Sigmoid colon (tissue), 7 donors: ENCODE results near the gene TLL2. TPM values are rescaled to one million over a fixed set of nuclear protein-coding genes. Genes with fewer than 3 reads are reported as not detected.
A peak's percentile ranks its signal among the peaks of the same experiment; 100 is the strongest.

ENCODE experiments used
- DNase-seq: peaks from one replicate; pipeline ENCODE4 v3.0.0-alpha.2; 2019
- H3K27ac ChIP-seq, 4 donors: fragments of 200-600 bp; sonication (generic); one replicate each; pipeline ENCODE4 v1.5.1; 2016 to 2019; ENCODE audit warnings: mild to moderate bottlenecking in 1 of 4
- H3K27me3 ChIP-seq, 3 donors: fragments of 200-600 bp; sonication (generic); one replicate each; pipeline ENCODE4 v1.5.1; 2019; ENCODE audit warnings: mild to moderate bottlenecking in 1 of 3
- H3K36me3 ChIP-seq, 4 donors: fragments of 200-600 bp; sonication (generic); one replicate each; pipeline ENCODE4 v1.5.1; 2016 to 2019
- H3K4me1 ChIP-seq, 4 donors: fragments of 200-600 bp; sonication (generic); one replicate each; pipeline ENCODE4 v1.5.1; 2017 to 2019
- H3K4me3 ChIP-seq, 4 donors: fragments of 200-600 bp; sonication (generic); one replicate each; pipeline ENCODE4 v1.5.1; 2017 to 2019; ENCODE audit warnings: mild to moderate bottlenecking in 2 of 4, moderate library complexity in 1 of 4
- H3K9me3 ChIP-seq, 4 donors: fragments of 200-600 bp in 3 of 4; sonication (generic) in 3 of 4; one replicate each; pipeline versions ENCODE4 v1.5.1 to v1.6.1; 2013 to 2019
- CTCF ChIP-seq, 4 experiments: fragments of 450-650 bp in 3 of 4; fragments of 200-600 bp in 1 of 4; IDR thresholded peaks; one replicate each; pipeline ENCODE4 v1.5.1; 2016 to 2019; ENCODE audit warnings: antibody characterized with exemption in 4 of 4, mild to moderate bottlenecking in 3 of 4, moderate library complexity in 2 of 4
- EP300 ChIP-seq, 4 donors: sonication (generic); formaldehyde crosslinking; IDR thresholded peaks; one replicate each; pipeline ENCODE4 v1.6.1; 2017; ENCODE audit warnings: antibody characterized with exemption in 4 of 4
- POLR2A ChIP-seq, 2 donors: fragments of 450-650 bp; IDR thresholded peaks; one replicate each; pipeline ENCODE4 v1.6.1; 2016; ENCODE audit warnings: antibody characterized with exemption in 2 of 2, mild to moderate bottlenecking in 2 of 2, moderate library complexity in 2 of 2
- POLR2AphosphoS5 ChIP-seq, 4 donors: sonication (generic); formaldehyde crosslinking; IDR thresholded peaks; one replicate each; pipeline ENCODE4 v1.6.1; 2017; ENCODE audit warnings: antibody characterized with exemption in 4 of 4
- WGBS, 2 donors: extraction: QIAGEN DNeasy Blood & Tissue Kit; methylation state at CpG; one replicate each; pipeline ENCODE4 v1.1.7; 2013; 5-methylcytosine and 5-hydroxymethylcytosine counted together
- intact Hi-C: fragments of 100-400 bp; cut with DNase I; formaldehyde crosslinking; loops from one replicate; pipeline ENCODE4 v1.15.1; 2023
- polyA plus RNA-seq, 3 donors: library from polyadenylated mRNA; stranded (reverse); fragments of 200-250 nt; gene quantifications; one replicate each; pipeline ENCODE4 v1.2.3, GENCODE V29; 2013
- total RNA-seq, 4 donors: library from RNA; depleted of rRNA; stranded (reverse); fragments of >200 nt; gene quantifications; one replicate each; pipeline ENCODE4 v1.1.0, GENCODE V29; 2016
- donor health status: healthy with polysubstance abuse.
- donor health status: Bipolar disorder and iron deficiency.
- donor health status: healthy.

The TLL2 gene
- total and polyA plus RNA-seq, 7 donors, result 0.14 to 2.2 (median 0.36) TPM; not detected in 2

GRCh38 chr10:96371356-96371755 lies 142.4 kb downstream of the TLL2 start:
- no peaks in the 10 kb centered on the region for H3K9me3 ChIP-seq
- peaks cover 0 to 17% (median 16%) of the 10 kb centered on the region in 4 donors for H3K4me1 ChIP-seq
- TF ChIP-seq CTCF (IDR thresholded peaks at IDR 0.05), result no peak
- TF ChIP-seq EP300 (IDR thresholded peaks at IDR 0.05), result no peak
- TF ChIP-seq POLR2AphosphoS5 (IDR thresholded peaks at IDR 0.05), result no peak
- TF ChIP-seq POLR2A (IDR thresholded peaks at IDR 0.05), result no peak
- no peak overlapping the region for H3K27ac ChIP-seq
- H3K36me3 ChIP-seq, result no peaks in the 10 kb centered on the region
- H3K27me3 ChIP-seq, result no peaks in the 10 kb centered on the region
- no peak overlapping the region for H3K4me3 ChIP-seq
- DNase-seq, result no peak
- WGBS, 2 donors, result 73 to 83% methylated on average over 11 of the region's 11 CpGs
- intact Hi-C loops, result loop anchor here (10.0 kb wide), 1 partner anchor 213 kb away; the partner anchor contains the start of gene TM9SF3

GRCh38 chr10:96370584-96371157 lies 143.1 kb downstream of the TLL2 start:
- peak; percentile 65 to 85 (median 72) for TF ChIP-seq CTCF (IDR thresholded peaks at IDR 0.05)
- TF ChIP-seq POLR2AphosphoS5 (IDR thresholded peaks at IDR 0.05), result no peak
- intact Hi-C loops, result loop anchor here (10.0 kb wide), 1 partner anchor 214 kb away; the partner anchor contains the start of gene TM9SF3
- 30 to 36% methylated on average over 16 of the region's 16 CpGs for WGBS, 2 donors
- H3K36me3 ChIP-seq, result no peaks in the 10 kb centered on the region
- H3K9me3 ChIP-seq, result no peaks in the 10 kb centered on the region
- H3K27ac ChIP-seq, result no peak overlapping the region
- peaks cover 0 to 11% (median 10%) of the 10 kb centered on the region in 4 donors for H3K4me1 ChIP-seq
- no peak overlapping the region for H3K4me3 ChIP-seq
- no peak for DNase-seq
- no peaks in the 10 kb centered on the region for H3K27me3 ChIP-seq

GRCh38 chr10:96369890-96370583 lies 143.7 kb downstream of the TLL2 start:
- H3K27ac ChIP-seq, result no peak overlapping the region
- no peaks in the 10 kb centered on the region for H3K27me3 ChIP-seq
- DNase-seq, result no peak
- no peak overlapping the region for H3K4me3 ChIP-seq
- H3K36me3 ChIP-seq, result no peaks in the 10 kb centered on the region
- H3K4me1 ChIP-seq, result peaks cover 0 to 6% (median 5%) of the 10 kb centered on the region in 4 donors
- WGBS, 2 donors, result 68 to 88% methylated on average over 38 of the region's 38 CpGs
- no peaks in the 10 kb centered on the region for H3K9me3 ChIP-seq
- intact Hi-C loops, result loop anchor here (10.0 kb wide), 1 partner anchor 215 kb away; the partner anchor contains the start of gene TM9SF3
- TF ChIP-seq POLR2AphosphoS5 (IDR thresholded peaks at IDR 0.05) (no peak), POLR2A (IDR thresholded peaks at IDR 0.05) (no peak), EP300 (IDR thresholded peaks at IDR 0.05) (no peak), CTCF (IDR thresholded peaks at IDR 0.05) (no peak)

GRCh38 chr10:96368971-96369370 lies 144.8 kb downstream of the TLL2 start:
- Histone ChIP-seq H3K4me3 (no peak overlapping the region), H3K4me1 (no peaks in the 10 kb centered on the region), H3K9me3 (no peaks in the 10 kb centered on the region), H3K27ac (no peak overlapping the region), H3K36me3 (no peaks in the 10 kb centered on the region), H3K27me3 (no peaks in the 10 kb centered on the region)
- intact Hi-C loops, result no loop called here
- DNase-seq, result no peak
- TF ChIP-seq CTCF (IDR thresholded peaks at IDR 0.05), result no peak
- TF ChIP-seq POLR2A (IDR thresholded peaks at IDR 0.05), result no peak
- TF ChIP-seq POLR2AphosphoS5 (IDR thresholded peaks at IDR 0.05), result no peak
- TF ChIP-seq EP300 (IDR thresholded peaks at IDR 0.05), result no peak
- WGBS, 2 donors, result 91 to 93% methylated on average over 5 of the region's 5 CpGs
